ELF-1 (cell line): ENCODE measurements around the gene FMN1.

ENCODE experiments used
- DNase-seq: peaks from one replicate; pipeline ENCODE4 v3.0.0-alpha.2; 2016; ENCODE audit warnings: low read depth, low spot score

Gene FMN1

DNA sequence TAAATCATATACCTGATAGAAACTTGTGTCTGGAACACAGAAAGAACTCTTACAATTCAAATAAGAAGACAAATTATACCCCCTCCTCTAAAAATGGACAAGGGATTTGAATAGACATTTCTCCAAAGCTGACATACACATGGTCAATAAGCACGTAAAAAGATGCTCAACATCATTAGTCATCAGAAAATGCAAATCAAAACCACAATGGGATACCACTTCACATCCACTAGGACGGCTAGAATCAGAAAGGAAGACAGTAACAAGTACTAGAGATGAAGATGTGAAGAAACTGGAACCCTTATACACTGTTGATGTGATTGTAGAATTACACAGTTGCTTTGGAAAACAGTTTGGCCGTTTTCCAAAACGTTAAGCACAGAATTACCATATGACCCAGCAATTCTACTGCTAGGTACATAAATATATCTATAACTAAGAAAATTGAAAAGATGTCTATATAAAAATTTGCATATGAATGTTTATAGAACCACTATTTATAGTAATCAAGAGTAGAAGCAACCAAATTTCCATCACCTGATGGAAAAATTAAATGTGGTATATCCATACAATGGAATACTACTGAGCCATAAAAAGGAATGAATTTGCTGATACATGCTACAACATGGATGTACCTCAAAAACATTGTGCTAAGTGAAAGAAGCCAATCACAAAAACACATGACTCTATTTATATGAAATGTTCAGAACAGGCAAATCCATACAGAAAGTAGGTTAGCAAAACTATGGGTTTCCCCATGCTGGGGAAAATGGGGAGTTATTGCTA lies 415.9 kb downstream of the FMN1 start:
- no peak for DNase-seq

DNA sequence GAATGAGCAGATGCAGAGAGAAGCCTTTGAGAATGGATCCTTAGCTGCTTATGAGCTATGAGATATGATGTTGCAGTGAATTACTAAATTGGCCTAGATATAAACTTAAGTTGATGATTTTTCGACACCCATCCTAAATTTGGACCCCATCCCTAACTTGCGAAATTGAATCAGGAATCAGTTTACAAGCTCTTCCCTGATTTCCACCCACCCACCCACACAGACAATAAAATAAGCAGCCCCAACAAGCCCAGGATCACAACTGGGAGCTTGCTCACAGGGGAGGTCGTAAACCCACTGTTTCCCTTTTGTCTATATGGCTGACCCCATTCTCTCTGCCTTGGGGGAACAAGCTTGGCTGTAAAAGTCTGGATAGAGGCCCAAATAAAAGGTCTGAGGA lies 419.4 kb downstream of the FMN1 start:
- no peak for DNase-seq

DNA sequence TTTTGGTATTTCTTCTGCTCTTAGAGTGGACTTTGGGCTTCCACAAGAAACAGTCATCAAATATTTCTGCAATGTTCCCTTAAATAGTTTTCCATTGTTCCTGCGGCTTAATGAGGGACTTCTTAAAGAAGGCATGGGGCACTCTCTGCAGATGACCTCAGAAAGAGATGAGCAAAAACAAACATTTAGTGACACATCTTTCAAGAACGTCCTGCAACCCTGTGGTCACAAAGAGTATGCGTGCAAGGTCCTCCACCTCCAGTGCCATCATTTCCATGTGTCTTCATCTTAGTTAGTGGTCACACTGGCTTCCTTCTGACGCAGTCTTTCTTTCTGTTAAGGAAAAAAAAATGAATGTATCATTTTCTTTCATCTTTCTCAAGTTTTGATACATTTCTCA lies 420.5 kb downstream of the FMN1 start:
- no peak for DNase-seq

DNA sequence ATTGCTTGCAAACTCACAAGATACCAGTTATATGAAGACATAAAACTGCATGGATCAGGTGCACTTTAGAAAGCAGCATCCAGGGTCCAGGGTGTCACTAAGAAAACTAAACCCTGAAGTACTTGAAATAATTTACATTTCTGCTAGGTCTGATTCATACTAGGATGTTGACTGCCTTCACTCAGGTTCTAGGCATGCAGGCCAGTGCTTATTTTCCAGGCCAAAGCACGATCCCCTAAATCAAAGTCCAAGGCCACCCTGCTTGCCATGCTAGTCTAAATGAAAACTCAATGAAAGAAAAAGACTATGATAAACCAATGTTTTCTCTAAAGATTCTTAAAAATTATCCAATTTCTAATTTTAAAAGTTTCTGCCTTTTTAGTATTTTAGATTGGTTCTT lies 427.3 kb downstream of the FMN1 start:
- no peak for DNase-seq

DNA sequence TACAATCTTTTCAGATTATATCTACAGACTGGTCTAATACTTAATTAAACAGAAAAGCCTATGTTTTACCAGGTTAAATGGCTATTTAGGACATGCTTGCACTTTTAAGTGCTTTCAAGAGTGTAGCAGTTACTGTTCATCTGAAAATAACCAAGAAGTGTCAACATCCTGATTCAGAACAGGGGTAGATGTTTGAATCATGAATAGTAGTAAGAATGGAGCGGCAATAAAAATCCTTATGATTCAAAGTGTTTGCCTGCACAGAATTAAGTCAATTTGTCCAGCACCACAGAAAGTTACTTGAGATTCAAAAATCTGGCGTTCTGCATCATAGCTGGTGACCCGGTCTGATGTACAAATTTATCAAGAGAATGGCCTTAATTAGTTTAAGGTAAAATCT lies 428.4 kb downstream of the FMN1 start:
- DNase-seq = no peak

DNA sequence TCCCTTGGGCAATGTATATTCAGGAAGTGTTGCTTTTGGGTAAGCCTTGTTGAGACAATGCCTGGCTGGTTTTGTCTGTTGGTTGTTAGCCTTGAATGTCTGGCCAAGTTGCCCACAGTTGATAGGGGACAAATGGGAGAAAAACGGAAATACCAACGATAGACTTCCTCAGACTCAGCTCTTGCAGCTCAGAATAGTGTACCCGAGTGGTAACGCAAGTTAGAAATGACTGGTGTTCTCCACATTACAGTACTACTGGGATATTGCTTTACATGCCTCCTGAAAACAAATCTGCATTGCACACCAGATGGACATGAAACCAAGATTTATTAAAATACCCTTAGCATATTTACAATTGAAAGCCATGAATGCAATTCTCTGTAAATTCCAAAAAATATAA lies 429.3 kb downstream of the FMN1 start:
- DNase-seq = no peak

DNA sequence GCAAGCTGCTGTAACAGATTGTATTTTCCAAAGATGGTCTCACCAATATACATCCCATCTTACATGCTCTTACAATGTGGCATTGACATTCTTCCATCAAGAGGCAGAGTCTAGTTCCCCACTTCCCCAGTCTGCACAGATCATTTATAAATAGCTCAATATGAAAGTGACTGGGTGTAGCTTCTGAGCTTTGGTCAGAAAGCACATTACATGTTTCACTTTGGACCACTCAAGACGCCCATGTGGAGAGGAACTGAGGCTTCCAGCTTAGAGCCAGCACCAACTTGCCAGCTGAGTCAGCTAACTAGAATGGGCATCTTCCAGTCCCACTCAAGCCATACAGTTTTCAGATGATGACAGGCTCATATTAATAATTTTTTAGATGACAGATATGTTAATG lies 431.2 kb downstream of the FMN1 start:
- DNase-seq = no peak

DNA sequence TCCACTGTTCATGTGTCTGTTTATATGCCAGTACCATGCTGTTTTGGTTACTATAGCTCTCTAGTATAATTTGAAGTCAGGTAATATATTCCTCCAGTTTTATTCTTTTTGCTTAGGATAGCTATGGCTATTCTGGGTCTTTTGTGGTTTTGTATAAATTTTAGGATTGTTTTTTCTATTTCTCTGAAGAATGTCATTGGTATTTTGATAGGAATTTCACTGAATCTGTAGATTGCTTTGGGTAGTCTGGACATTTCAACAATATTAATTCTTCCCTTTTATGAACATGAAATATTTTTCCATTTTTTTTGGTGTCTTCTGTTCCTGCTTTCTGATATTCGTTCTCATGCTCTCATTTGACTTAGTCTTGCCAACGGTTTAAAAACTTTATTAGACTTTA lies 437.1 kb downstream of the FMN1 start:
- DNase-seq = no peak

DNA sequence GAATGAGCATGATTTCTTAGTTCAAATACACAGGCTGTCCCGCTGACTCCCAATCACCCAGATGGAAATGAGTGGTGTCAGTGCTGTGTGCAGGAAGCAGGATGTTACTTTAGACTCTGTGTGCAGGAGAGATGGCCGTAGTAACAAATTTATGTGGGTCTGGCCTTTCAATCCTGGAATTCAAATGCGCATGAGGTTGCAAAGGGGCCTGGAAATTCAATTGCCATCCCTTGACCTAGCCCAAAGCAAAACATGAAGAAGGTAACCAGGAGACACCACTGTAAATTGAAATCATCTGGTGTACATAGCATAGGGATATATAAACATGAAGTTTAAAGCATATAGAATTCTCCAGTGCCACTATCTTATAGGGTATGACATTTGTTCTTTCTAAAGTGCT lies 443.5 kb downstream of the FMN1 start:
- DNase-seq = no peak

DNA sequence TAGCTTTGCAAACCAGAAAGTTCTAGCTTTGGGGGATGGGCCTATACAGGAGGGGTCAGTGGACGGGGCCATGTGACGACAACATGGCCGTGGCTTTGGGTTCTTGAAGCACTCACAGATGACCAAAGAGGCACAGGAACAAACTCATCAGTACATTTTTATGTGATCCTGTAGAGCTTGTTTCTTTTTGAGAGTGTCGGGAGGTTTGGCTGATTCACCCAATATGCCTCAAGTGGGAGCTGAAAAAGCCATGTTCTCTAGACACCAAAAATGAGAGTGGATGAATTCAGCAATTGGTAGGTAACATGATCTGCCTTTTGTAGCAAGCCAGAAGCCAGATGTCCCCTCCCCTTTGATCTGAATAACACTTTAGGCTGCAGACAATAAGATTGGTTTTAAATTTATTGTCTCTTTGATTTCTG lies 446.6 kb downstream of the FMN1 start:
- DNase-seq = no peak

DNA sequence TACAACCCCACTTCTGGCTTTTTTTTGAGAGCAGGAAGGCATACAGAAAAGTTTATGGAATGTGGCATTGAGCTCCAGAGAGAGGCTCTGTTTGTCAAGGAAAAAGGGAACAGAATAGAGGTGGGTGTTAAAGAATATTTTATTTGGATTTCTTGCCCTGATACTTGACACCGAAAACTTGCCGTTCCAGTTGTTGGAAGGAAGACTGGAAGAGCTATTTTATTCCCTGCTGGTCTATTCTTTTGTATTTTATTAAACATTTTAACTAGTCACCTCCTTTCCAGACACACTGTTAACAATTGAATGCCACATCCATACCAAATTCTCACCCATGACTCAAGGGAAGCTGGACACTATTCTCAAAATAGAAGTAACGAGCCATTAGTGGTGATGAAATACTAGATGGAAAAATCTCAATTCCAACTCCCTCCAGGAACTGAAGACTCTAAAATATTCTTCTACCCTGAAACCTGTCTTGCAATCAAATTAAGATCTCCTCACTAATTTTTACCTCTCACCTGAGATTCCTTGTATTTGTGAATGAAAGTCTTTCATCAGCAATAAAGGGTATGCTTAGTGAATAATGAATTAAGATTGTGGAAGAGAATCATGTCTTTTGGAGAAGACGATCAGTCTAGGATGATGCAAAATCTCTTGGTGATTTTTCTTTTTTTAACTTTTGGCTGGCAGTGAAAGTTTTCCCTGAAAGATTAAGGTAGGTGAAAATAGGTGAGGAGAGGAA lies 448.2 kb downstream of the FMN1 start:
- DNase-seq = no peak

DNA sequence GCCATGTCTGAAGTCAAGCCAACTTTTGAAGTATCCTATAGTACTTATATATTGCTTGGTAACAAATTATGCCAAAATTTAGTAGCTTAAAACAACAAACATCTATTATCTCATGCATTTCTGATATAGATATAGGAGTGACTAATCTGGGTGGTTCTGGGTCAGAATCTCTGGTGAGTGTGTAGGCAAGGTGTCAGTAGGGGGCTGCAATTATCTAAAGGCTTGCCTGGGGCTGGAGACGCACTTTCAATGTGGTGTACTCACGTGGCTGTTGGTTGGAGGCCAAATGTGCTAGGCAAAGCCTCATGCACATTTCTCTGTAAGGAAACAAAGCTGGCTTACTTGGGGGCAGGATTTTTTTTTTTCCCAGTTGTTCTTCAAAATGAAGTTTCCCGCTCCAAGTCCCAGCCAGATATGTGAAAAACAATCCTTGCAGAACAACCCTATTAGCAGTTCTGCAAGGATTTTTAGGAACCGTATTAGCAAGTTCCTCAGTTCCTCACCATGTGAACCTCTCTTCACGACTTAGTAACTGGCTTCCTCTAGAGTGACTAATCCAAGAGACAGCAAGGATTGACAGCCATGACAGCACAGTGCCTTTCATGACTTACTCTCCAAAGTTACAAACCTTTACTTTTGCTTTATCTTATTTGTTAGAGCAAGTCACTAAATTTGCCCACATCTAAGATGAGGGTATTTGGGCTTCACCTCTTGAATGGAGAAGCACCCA lies 450.9 kb downstream of the FMN1 start:
- peak; percentile 56 for DNase-seq

DNA sequence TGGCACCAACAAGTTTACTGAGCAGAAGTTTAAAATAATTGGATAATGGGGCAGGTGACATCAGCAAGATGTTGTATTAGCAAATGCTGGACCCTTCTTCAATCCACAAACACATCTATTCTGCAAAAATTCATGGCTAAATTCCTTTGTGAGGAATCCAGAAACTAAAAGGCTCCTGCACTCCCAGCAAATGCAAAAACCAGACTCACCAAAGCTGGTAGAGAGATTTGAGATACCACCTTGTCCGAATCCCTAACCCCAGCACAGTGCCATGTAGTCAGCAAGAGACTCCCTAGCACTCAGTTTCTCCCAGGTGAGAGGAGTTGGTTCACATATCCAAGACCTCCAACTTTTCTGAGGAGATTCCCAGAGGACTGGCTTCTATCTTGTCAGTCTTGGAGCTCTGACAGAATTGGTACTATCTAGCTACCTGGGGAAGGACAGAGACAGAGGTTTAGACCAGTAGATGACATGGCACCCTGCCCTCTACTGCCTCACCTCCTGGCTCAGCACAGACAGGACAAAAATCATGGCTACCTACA lies 454.9 kb downstream of the FMN1 start:
- DNase-seq = no peak

DNA sequence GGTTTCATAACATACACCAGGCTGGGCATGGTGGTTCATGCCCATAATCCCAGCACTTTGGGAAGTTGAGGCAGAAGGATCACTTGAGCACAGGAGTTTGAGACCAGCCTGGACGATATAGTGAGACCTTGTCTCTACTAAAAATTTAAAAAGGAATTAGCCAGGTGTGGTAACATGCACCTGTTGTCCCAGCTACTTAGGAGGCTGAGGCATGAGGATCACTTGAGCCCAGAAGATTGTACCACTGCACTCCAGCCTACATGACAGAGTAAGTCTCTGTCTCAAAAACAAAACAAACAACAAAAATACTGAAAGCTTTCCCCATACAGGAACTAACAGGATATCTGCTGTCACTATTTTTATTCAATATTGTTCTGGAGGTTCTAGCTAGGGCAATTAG lies 455.8 kb downstream of the FMN1 start:
- DNase-seq = no peak

DNA sequence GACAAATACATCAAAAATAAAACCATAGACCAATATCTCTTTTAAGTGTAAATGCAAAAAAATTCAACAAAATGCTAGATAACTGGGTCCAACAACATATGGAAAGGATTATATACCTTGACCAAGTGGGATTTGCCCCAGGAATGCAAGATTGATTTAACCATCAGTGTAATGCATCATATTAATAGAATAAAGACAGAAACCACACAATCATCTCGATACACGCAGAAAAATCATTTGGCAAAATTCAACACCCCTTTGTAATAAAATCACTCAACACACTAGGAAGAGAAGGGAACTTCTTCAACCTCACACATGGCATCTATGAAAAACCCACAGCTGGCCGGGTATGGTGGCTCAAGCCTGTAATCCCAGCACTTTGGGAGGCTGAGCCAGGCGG lies 457.2 kb downstream of the FMN1 start:
- DNase-seq = no peak

DNA sequence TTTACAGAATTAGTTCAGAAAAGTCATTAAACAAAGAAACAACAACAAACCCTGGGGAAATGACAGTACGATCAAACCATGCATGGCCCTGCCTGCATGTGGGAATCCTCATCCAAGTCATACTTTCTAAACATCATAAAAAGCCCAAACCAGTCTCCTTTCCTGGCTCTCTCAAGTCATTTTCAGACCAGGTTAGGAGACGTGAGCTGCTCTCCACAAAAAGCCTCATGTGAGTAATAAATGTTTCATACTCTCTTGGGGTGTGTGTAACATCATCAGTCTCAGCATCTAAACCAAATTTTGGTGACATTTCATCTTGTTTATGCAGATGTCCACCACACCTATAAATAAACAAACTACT lies 457.8 kb downstream of the FMN1 start:
- DNase-seq = no peak

DNA sequence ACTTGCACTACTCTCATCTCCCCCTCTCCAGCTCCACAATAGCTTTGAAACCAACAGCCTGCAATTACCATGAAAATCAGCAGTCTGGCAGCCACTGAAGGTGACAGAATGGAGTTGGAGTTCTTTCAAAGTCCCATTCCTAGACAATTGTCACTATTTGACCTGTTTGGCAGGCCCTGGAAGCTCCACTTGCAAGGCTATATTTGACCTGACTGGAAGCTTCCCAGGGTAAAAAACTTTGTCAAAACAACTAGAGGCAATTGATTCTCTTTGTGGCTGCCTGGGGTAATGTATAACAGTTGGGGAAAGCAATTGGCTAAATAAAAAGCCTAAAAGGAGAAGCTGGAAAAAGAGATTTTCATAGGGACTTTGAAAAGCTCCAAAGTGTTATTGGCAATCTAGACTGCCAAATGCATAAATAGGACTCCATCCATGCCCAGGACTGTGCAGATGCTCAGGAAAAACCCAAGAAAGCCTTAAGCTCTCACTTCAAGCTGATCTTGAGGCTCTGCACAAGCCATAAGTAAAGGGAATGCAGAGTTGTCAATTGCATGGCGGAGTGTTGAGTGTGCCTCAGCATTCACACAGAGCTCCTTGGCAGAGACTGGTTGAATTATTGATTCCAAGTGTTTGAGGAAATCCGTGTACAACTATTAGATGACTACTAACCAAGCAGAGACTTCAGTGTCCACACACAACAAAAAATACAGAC lies 458.4 kb downstream of the FMN1 start:
- DNase-seq = no peak

DNA sequence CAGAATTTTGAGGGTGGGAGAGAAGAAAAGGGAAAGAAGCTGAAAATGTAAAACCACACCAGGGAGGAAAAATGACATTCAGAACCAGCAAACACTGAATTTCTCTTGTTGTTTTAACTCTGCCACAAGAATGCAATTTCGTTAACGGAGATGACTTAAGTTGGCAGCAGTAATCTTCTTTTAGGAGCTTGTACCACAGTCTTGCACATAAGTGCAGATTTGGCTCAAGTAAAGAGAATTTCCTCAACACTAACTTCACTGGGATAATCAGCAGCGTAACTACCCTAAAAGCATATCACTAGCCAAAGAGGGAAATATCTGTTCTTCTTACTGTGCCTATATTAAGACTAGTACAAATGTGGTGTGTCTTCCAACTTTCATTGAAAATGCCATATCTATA lies 461.2 kb downstream of the FMN1 start:
- DNase-seq = no peak

DNA sequence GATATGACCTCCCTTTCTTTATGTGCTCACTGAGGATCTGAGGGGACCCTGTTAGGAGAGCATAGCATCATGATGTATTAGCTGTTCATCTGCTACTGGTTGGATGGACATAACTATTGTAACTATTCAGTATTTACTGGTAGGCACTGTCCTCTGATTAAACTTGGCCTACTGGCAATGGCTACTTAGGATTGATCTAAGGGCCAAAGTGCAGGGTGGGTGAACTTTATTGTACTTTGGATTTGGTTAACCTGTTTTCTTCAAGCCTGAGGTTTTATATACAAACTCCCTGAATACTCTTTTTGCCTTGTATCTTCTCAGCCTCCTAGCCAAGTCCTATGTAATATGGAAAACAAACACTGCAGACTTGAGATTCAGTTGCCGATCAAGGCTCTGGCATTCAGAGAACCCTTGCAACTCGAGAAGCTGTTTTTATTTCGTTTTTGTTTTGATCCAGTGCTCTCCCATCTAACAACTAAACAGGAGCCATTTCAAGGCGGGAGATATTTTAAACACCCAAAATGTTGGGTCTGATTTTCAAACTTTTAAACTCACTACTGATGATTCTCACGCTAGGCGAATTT lies 461.8 kb downstream of the FMN1 start:
- DNase-seq = no peak

DNA sequence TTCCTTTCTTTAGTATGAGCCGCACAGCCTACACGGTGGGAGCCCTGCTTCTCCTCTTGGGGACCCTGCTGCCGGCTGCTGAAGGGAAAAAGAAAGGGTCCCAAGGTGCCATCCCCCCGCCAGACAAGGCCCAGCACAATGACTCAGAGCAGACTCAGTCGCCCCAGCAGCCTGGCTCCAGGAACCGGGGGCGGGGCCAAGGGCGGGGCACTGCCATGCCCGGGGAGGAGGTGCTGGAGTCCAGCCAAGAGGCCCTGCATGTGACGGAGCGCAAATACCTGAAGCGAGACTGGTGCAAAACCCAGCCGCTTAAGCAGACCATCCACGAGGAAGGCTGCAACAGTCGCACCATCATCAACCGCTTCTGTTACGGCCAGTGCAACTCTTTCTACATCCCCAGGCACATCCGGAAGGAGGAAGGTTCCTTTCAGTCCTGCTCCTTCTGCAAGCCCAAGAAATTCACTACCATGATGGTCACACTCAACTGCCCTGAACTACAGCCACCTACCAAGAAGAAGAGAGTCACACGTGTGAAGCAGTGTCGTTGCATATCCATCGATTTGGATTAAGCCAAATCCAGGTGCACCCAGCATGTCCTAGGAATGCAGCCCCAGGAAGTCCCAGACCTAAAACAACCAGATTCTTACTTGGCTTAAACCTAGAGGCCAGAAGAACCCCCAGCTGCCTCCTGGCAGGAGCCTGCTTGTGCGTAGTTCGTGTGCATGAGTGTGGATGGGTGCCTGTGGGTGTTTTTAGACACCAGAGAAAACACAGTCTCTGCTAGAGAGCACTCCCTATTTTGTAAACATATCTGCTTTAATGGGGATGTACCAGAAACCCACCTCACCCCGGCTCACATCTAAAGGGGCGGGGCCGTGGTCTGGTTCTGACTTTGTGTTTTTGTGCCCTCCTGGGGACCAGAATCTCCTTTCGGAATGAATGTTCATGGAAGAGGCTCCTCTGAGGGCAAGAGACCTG lies 463.5 kb downstream of the FMN1 start:
- peak; percentile 83 for DNase-seq
